Measurements from ENCODE around the gene DSCAML1.

Gene DSCAML1

GRCh38 chr11:117421476-117421875 is 375.5 kb downstream of the DSCAML1 start:
- no peak for ATAC-seq
- TF ChIP-seq ISL1 (CRISPR knock-in tag; IDR thresholded peaks at IDR 0.05): no peak
- TF ChIP-seq ZNF8 (CRISPR knock-in tag; IDR thresholded peaks at IDR 0.05): no peak
- TF ChIP-seq SNAI2 (CRISPR knock-in tag; IDR thresholded peaks at IDR 0.05): no peak
- no peak for TF ChIP-seq TSHZ2 (CRISPR knock-in tag; IDR thresholded peaks at IDR 0.05)
- no peak for TF ChIP-seq ZNF70 (CRISPR knock-in tag; IDR thresholded peaks at IDR 0.05)
- TF ChIP-seq CREB5 (CRISPR knock-in tag; IDR thresholded peaks at IDR 0.05; ENCODE audit: low read depth): no peak
- TF ChIP-seq POU6F1 (CRISPR knock-in tag; IDR thresholded peaks at IDR 0.05; ENCODE audit: borderline replicate concordance, low read depth): no peak
- no peak for TF ChIP-seq TOX (CRISPR knock-in tag; IDR thresholded peaks at IDR 0.05; ENCODE audit: borderline replicate concordance)
- TF ChIP-seq ZNF565 (CRISPR knock-in tag; conservative IDR thresholded peaks at IDR 0.05; ENCODE audit: low read depth): no peak
- TF ChIP-seq BACH2 (CRISPR knock-in tag; IDR thresholded peaks at IDR 0.05; ENCODE audit: borderline replicate concordance): no peak
- TF ChIP-seq ZFP30 (CRISPR knock-in tag; IDR thresholded peaks at IDR 0.05): no peak
- TF ChIP-seq OSR1 (CRISPR knock-in tag; IDR thresholded peaks at IDR 0.05): no peak
- TF ChIP-seq TCF4 (CRISPR knock-in tag; IDR thresholded peaks at IDR 0.05; ENCODE audit: borderline replicate concordance): no peak

GRCh38 chr11:117421041-117421440 is 376.0 kb downstream of the DSCAML1 start:
- TF ChIP-seq RARB (CRISPR knock-in tag; IDR thresholded peaks at IDR 0.05) (no peak), CSRNP3 (CRISPR knock-in tag; IDR thresholded peaks at IDR 0.05) (no peak), TSHZ2 (CRISPR knock-in tag; IDR thresholded peaks at IDR 0.05) (no peak), PPARA (CRISPR knock-in tag; IDR thresholded peaks at IDR 0.05; ENCODE audit: borderline replicate concordance) (no peak), ESRRG (CRISPR knock-in tag; IDR thresholded peaks at IDR 0.05) (no peak), POU6F1 (CRISPR knock-in tag; IDR thresholded peaks at IDR 0.05; ENCODE audit: borderline replicate concordance, low read depth) (no peak), TCF4 (CRISPR knock-in tag; IDR thresholded peaks at IDR 0.05; ENCODE audit: borderline replicate concordance) (no peak), ZFP3 (CRISPR knock-in tag; IDR thresholded peaks at IDR 0.05) (no peak), ZNF565 (CRISPR knock-in tag; conservative IDR thresholded peaks at IDR 0.05; ENCODE audit: low read depth) (no peak)
- ATAC-seq: no peak

GRCh38 chr11:117420598-117420997 is 376.4 kb downstream of the DSCAML1 start:
- no peak for ATAC-seq
- TF ChIP-seq PATZ1 (CRISPR knock-in tag; IDR thresholded peaks at IDR 0.05; ENCODE audit: borderline replicate concordance) (no peak), GLIS3 (CRISPR knock-in tag; IDR thresholded peaks at IDR 0.05) (no peak), PPARA (CRISPR knock-in tag; IDR thresholded peaks at IDR 0.05; ENCODE audit: borderline replicate concordance) (no peak), TSHZ2 (CRISPR knock-in tag; IDR thresholded peaks at IDR 0.05) (no peak), ESRRG (CRISPR knock-in tag; IDR thresholded peaks at IDR 0.05) (no peak), ZC3H10 (CRISPR knock-in tag; IDR thresholded peaks at IDR 0.05) (no peak), ISL1 (CRISPR knock-in tag; IDR thresholded peaks at IDR 0.05) (no peak), ZNF8 (CRISPR knock-in tag; IDR thresholded peaks at IDR 0.05) (no peak), OSR1 (CRISPR knock-in tag; IDR thresholded peaks at IDR 0.05) (no peak), RARB (CRISPR knock-in tag; IDR thresholded peaks at IDR 0.05) (no peak)

Data from SK-N-SH treated with all-trans-retinoic acid at 6 μM for 48 hours (cell line).